Measurements from ENCODE around the gene CYP11A1.
"Not testable (repeated sequence)": the region's sequence is repeated elsewhere in the genome, so short reads cannot be mapped to it uniquely, and the experiment has no call there.

Gene CYP11A1

DNA sequence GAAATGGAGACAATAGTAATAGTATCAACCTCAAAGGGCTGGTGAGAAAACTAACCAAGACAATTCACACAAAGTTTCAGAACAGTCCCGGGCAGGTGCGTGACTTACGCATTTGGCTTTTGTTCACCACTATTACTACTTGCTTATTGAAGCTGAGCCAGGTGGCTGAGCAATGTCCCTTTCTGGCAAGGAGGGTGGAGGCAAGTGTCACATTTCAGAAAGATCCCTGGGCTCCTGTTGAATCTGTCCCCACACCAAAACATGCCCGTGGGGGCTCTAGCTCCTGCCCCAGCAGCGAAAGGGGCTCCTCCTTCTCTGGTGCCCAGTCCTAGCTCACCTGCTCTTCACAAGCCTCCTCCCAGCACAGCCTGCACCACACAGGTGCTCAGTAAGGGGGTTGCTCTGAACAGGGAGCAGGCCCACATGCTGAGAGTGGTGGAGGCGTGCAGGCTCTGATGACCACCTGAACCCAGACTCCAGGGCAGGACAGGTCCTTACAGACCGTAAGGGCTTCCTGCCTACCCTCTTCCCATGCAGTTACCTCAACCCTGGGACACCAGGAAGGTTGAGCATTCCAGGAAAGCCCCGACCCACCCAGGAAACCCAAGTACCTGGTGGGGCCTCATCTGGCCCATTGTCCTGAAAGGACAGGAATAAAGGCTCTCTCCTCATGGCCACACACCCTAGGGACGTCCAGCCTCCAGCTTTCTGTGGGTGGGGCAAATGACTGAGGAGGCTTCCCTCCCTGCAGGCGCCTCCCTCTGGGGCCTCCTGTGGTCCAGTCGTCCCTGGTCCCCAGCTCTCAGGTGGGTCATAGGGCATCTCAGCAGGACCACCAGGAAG is 33.7 kb upstream of the CYP11A1 start:
- no peak for DNase-seq (ENCODE audit: low read depth in 3 of 3, low spot score in 1 of 3)

DNA sequence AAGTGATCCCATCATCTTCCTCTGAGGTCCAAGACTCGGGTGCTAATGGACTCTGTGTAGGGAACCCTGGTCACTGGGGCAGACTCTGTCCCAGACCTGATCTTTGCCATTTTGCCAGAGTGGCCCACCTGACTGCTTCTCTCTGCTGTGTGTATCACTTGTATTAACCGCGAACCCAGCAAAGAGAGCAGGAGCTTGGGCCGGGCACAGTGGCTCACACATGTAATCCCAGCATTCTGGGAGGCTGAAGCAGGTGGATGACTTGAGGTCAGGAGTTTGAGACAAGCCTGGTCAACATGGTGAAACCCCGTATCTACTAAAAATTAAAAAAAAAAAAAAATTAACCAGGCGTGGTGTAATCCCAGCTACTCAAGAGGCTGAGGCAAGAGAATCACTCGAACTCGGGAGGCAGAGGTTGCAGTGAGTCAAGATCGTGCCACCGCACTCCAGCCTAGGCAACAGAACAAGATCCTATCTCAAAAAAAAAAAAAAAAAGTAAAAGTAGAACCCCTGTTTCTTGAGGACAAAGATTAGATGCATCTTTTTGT is 32.9 kb upstream of the CYP11A1 start:
- no peak for DNase-seq (ENCODE audit: low read depth in 3 of 3, low spot score in 1 of 3)

DNA sequence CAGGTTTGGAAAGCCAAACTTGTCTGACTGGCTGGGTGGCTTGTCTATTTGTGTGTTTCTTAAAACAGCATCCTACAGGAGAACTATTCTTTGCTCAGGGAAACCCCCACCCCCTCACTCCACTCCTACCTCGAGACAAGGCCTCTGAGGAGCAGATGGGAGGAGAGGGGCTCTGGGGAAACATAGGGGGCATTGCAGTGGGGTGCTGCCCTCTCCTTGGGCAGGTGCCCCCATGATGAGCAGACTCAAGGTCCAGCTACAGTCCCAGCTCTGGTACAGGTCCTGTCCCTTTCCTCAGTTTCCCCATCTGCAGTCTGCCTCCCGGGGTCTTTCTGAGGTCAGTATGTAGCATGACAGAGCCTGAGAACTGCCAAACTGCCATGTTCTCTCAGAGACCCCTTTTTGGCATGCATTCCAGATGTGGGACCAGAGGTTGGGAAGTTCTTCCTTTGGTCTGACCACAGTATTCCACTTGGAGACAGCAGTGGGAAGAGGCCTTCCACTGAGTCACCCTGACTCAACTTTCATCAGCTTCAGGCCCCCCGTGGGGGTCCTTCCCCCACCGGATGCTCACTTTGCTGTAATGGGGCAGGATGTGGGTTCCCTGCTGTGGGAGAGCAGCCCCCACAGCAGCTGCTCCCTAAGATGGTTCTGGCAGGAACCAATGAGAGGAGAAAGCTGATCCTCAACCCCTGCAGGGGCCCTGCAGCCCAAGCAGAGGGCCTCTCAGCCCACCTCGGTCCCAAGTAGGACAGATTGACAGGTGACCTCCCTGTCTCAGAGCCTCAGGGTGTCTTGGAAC is 32.3 kb upstream of the CYP11A1 start:
- DNase-seq (ENCODE audit: low read depth in 3 of 3, low spot score in 1 of 3): no peak

DNA sequence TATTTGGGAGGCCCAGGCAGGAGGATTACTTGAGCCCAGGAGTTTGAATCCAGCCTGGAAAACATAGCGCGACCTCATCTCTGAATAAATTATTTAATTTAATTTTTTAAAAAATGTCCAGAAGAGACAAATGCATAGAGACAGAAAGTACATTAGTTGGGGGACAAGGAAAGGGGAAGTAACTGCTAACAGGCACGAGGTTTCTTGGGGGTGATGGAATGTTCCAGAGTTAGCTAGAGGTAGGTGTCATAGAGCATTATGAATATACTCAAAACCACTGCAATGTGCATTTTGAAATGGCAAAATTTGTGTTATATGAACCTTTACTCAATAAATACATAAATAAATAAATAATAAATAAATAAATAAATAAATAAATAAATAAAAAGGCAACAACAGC is 31.7 kb upstream of the CYP11A1 start:
- DNase-seq (ENCODE audit: low read depth in 3 of 3, low spot score in 1 of 3): no peak

DNA sequence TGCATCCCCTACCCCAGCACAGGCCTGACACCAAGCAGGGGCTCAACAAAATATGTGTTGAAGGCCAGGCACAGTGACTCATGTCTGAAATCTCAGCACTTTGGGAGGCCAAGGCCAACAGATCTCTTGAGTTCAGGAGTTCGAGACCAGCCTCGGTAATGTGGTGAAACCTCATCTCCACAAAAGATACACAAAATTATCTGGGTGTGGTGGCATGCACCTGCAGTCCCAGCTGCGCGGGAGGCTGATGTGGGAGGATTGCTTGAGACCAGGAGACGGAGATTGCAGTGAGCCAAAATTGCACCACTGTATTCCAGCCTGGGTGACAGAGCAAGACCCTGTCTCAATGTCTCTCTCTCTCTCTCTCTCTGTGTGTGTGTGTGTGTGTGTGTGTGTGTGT is 30.7 kb upstream of the CYP11A1 start:
- DNase-seq (ENCODE audit: low read depth in 3 of 3, low spot score in 1 of 3): no peak

DNA sequence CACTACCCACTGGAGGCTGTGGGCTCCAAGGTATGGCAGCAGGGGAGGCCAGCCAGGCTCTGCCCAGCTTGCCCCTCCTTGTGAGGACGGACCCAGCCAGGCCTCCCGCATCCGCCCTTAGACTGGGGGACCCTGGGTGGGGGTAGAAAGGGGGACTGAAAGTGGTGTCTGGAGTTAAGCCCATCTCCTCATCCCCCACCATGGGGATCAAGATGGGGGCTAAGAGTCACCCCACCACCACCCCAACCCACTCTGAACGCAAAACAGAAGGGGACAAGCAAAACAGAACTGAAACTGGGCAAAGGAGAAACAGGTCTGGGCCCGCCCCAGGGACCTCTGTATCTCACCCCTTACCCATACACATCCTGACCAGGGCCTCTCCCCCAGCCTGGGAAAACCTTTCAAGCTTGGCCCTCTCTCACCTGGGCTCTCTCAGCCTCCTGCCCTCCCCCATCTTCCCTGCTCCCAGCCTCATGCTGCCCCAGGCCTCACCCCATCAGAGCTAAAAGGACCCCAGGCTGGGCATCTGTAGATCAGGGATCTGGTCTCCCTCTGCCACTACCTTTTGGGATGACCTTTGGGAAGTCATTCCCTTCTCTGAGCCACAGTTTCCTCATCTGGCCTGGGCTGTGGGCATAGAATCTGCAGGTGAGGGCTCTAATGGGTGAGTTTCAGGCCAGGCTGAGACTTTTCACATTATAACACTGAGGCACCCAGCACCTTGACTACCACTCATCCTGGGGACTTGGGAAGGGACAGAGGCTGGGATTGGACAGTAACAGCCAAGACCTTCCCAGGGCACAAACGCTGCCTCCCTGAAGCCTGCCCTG is 30.0 kb upstream of the CYP11A1 start:
- no peak for DNase-seq (ENCODE audit: low read depth in 3 of 3, low spot score in 1 of 3)

DNA sequence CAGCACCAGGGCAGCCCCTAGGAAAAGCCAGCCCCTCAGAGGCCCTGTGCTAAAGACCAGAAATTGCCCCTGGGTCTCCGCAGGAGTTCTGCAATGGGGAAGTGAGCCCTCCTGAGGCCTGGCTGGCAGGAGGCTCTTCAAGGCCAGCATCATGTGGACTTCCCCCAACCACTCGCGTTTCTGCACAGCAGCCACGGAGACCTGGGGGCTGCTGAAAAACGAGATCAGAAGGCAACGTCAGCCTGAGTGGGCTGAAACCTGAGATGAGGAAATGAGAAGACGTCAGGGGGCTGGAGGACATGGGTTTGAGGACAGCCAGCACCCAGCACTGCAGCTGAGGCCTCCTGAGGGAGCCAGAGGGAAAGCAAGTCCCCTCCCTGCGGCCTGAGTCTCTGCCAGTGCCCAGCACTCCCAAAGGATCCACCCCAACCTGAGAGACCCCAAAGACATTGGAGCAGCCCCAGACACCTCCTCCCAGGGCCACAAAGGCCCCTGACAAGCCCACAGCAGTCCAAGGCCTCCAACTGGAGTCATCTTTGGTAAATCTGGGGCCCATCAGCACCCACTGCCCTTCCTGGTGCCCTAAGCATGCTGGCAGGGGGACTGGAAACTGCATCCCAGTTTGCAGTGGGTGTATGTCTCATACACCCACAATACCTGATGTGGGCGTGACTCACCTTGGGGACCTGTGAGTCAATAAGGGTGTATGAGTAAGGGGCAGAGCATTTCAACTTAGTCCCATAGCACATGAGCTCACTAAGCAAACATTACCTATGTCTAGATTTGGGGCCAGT is 29.2 kb upstream of the CYP11A1 start:
- DNase-seq (ENCODE audit: low read depth in 3 of 3, low spot score in 1 of 3): no peak

DNA sequence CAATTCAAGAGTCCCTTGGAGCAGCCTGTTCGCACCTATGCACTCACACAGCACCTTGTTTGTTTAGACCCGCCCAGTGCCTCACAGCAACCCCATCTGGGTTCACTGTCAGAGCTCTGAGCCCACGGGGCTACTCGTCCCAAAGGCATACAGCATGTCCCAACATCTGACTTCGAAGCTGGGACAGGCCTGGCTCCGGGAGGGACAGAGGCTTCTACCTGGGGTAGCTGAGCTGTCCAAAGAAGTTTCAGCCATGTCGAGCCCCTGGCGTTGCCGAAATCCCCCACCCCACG is 28.6 kb upstream of the CYP11A1 start:
- DNase-seq (ENCODE audit: low read depth in 3 of 3, low spot score in 1 of 3): no peak

DNA sequence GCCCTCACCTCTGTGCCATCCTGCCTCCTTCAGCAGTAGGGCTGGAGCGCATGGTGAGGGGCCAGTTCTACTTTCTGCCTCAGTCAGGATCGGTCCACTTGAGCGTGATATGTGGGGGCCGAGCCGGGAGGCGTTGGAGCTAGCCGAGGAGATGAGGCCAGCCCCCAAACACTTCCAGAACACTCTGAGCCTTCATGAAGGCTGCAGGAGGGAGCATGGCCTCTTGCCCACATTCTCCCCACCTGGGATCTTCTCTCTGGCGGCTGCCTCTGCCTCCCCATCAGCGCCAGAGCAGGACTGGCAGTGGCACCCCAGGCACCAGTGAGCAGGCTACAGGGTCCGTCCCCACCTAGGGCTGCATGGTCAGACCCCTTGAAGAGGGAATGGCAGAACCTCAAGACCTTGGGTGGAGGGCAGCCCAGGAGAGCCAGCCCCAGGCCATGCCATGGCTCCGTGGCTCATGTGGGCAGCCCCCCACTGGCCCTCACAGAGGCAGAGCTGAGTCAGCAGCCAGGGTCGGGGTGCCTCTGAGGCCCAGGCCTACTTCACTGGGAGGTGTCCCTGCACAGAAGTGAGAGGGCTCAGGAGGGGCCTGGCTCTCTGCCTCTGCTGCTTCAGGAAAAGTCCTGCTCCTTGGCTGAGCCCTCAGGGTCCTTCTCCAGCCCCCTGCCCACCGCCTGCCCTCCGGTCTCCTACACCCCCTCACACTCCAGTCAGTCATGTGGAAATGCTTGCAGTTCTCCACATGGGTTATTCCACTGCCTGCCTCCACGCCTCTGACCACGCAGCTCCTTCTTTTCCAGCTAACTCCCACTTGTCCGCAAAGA is 28.1 kb upstream of the CYP11A1 start:
- DNase-seq (ENCODE audit: low read depth in 3 of 3, low spot score in 1 of 3): no peak

DNA sequence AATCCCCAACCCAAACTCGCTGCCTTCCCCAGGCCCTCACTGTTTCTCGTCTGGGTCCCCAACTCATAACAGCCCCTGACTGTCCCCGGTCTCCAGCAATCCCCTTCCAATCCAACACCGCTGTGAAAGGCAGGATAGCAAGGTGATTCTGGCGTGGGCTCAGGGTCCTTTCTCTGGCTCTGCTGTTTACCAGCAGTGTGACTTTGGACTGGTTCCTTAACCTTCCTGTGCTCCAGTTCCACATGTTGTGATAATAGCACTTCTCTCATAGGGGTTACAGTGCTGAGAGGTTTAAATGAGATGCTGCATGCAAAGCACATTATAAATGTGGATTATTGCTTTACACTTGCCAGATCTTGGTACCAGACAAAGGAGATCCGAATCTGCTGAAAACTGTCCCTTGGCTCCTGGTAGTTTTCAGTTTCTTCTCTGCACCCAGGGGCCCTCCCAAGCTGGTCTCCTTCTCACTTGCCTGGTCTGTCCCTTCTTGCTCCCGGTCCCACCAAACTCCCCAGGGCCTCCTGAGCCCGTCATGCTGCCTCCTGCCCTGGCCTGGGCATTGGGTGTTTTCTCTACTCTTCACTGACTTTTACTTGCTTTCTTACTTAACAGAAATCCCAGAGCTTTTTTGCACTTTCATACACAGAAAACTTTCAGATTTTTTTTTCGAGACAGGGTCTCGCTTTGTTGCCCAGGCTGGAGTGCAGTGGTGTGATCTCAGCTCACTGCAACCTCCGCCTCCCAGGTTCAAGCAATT is 26.8 kb upstream of the CYP11A1 start:
- DNase-seq (ENCODE audit: low read depth in 3 of 3, low spot score in 1 of 3): no peak

DNA sequence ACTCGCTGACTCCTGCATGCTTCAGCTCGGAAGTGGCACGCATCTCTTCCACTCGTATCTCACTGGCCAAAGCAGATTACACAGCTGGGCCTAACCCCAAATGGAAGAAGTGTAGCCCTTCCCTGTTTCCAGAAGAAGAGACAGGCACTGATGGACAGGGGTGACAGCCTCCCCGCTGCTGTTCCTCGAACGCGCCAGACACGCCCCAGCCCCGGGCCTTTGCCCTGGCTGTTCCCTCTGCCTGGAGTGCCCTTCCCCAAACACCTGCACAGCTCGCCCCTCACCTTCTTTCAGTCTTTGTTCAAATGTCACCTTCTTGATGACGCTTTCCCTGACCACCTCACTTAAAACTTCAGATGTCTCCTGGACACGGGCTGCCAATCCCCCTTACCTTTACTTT is 26.0 kb upstream of the CYP11A1 start:
- DNase-seq (ENCODE audit: low read depth in 3 of 3, low spot score in 1 of 3): no peak

DNA sequence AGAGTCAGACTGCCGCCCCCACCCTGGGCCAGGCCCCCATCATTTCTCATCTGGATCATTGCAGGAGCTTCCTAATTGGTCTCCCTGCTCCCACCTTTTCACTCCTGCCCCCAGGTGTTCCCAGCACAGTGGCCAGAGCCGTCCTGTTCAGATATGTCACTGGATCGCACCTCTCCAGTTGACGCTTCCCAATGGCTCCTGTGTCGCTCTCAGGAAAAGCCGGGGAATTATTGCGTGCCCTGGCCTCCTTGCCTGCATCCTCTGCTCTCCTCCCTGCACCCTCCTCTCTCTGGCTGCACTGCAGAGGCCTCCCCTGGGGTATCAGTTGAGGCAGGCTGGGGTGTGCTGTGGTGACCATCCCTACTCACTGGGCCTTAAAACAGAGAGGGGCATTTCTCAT is 25.5 kb upstream of the CYP11A1 start:
- DNase-seq (ENCODE audit: low read depth in 3 of 3, low spot score in 1 of 3): no peak

DNA sequence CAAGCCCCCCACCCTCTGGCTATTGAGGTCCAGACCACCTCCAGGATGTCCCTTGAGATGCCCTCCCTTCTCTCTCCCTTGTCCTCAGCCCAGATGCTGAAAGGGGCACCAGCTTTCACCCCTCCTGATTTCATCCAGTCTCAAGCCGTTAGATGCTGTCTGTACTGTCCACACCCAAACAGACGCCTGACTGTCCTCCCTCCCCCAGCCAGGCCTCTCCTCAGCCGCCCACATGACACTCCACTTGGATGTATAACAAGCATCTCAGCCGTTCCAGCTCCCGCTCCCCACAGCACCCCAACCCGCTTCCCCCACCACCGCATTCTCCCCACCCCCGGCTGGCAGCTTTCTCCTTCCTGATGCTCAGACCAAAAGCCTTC is 25.0 kb upstream of the CYP11A1 start:
- DNase-seq (ENCODE audit: low read depth in 3 of 3, low spot score in 1 of 3): no peak

DNA sequence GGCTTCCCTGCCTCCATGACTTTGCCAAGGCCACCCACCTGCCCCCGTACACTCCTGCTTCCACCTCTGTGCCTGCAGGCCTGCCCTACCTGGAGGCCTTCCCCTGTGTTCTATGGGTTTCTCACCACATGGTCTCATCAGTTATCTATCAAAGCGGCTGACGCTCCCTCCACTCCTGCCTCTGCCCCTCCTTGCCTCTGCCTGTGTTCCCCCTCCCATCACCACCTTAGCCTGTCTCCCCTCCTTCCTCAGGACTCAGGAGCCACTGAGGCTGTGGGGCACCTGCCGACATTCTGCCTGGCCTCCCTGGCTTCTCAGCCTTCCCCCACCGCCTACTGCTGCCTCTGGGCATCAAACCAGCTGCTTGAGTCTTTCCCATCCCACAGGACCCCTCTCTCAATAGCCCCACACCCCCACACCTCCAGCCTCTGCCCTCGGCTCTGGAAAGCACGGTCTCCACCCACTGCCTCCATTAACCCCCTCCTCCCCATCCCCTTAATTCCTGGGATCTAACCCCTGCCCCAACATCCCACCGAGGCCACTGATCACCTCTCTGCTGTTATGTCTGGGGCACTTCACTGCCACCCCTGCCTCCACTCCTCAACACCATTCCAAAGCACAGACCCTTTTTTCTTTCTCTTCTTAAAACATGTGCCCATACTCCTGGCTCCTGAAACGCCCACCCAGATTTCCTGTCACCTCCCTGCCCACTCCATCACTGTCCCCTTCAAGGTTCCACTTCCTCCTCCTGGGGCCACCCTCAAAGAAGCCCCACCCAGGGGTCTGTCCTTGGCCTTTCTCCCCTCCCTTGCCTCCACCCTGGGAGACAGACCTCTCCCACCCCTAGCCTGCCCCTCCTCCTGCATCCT is 24.4 kb upstream of the CYP11A1 start:
- no peak for DNase-seq (ENCODE audit: low read depth in 3 of 3, low spot score in 1 of 3)

DNA sequence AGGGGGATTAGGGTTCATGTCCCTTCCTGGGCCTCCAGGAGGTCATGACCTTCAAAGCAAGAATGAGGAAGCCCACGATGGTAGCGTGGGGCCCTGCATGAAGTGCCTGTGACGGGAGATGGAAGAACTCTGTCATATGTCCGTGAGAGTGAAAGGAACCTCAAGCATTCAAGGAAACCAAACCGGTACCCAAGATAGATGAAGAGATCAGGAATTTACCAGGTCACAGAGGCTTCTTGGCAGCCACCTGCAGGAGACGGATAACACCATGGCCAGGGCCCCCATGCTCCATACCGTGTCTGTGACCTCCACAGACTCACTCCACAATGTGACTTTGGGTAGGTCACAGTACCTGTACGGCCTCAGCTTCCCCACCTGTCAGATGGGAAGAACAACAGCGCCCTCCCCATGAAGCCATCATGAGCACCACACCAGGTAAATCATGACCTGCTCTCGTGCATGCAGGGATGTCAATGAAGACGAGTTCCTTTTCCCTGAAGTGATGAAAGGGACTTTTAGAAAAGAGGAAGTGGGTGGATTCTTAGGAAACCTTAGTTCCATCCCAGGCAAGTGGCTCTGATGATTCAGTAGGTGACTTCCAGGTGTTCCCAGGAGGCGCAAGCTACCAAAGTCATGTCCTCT is 23.3 kb upstream of the CYP11A1 start:
- DNase-seq (ENCODE audit: low read depth in 3 of 3, low spot score in 1 of 3): no peak

DNA sequence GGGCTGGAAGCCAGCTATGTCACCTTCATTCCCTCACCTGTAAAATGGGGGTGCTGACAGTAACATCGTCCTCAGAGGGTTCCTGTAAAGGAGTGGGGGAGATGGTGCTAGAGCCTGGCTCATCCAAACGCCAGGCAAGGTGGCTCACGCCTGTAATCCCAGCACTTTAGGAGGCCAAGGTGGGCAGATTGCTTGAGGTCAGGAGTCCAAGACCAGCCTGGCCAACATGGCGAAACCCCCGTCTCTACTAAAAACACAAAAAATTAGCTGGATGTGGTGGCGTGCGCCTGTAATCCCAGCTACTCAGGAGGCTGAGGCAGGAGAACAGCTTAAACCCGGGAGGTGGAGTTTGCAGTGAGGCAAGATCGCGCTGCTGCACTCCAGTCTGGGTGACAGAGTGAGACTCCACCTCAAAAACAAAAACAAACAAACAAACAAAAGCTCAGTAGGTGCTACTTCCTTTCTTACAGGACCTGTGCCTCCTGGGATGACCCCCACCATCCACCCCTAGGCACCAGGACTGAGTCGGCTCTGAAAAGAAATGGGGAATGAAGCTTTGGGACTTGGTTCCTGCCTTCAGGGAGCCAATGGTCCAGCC is 22.7 kb upstream of the CYP11A1 start:
- DNase-seq (ENCODE audit: low read depth in 3 of 3, low spot score in 1 of 3): not testable (repeated sequence)

All from stimulated activated CD4-positive, alpha-beta T cell treated with anti-CD3 and anti-CD28 coated beads, TNF-alpha, amount 100 ng/mL, for 1 hour (primary cell).